Upper lobe of left lung (tissue), 4 donors: ENCODE measurements around the gene AREL1.

Experiments used
- CTCF ChIP-seq, 6 experiments: fragments of 450-650 bp in 4 of 6; fragments of 200-600 bp in 2 of 6; sonication (generic) in 2 of 6; IDR thresholded peaks; one replicate each; pipeline ENCODE4 v1.5.1; 2016 to 2019; ENCODE audit warnings: antibody characterized with exemption in 6 of 6
- EP300 ChIP-seq, 4 donors: sonication (generic); formaldehyde crosslinking; IDR thresholded peaks; one replicate each; pipeline ENCODE4 v1.5.1; 2017; ENCODE audit warnings: antibody characterized with exemption in 4 of 4, control low read depth in 2 of 4

- TF ChIP-seq CTCF (IDR thresholded peaks at IDR 0.05): no peak
- no peak for TF ChIP-seq EP300 (IDR thresholded peaks at IDR 0.05)
Observed at GRCh38 chr14:74663884-74664283, 49.0 kb downstream of the AREL1 start.
